GM19463 (cell line): Measurements from ENCODE around the gene ANKRD6.

Experiments used
- ATAC-seq: cut with Tn5 transposase; IDR thresholded peaks from one replicate; pipeline ENCODE4 v1.9.1; 2021; ENCODE audit warnings: mild to moderate bottlenecking, moderate library complexity; ENCODE audit not compliant: unreplicated experiment

ANKRD6 gene

DNA sequence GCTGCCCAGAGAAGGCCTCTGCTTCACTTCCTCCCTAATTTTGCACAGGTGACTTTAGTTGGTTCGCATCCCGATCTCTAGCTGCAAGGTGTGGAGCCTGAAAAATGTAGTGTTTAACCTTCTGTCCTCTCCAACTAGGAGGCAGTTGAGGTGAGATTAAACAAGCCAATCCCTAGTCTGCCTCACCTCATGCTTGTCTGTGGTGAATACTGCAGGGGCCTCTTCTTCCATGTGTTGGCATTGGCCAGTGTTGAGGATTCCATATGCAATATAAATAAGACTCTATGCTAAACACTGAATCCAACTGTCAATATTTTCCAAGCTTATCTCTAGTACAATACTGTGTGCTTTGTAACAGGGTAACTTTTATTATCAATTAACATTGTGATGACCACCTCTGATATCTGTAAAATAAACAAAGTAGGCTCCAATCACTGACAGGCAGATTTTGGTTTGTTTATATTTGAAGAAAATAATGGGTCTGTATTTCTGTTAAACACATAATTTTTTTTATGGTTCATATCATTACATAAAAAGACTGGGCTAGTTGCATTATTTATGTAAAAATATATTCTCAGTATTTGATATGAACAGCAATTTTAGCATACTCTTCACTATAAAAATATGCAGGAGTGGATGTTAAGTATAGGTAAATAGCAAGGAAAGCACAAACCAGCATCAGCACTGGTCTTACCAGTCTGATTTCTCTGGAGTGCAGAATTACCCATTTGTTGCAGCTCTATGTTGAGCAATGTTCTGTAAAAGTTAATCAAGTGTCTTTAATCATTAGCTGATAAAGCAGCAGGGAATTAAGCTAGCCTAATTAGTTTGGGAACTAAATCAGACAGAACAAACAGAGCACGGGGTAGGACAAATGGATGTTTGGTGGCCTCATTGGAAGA is 74.0 kb downstream of the ANKRD6 start:
- ATAC-seq, result no peak

DNA sequence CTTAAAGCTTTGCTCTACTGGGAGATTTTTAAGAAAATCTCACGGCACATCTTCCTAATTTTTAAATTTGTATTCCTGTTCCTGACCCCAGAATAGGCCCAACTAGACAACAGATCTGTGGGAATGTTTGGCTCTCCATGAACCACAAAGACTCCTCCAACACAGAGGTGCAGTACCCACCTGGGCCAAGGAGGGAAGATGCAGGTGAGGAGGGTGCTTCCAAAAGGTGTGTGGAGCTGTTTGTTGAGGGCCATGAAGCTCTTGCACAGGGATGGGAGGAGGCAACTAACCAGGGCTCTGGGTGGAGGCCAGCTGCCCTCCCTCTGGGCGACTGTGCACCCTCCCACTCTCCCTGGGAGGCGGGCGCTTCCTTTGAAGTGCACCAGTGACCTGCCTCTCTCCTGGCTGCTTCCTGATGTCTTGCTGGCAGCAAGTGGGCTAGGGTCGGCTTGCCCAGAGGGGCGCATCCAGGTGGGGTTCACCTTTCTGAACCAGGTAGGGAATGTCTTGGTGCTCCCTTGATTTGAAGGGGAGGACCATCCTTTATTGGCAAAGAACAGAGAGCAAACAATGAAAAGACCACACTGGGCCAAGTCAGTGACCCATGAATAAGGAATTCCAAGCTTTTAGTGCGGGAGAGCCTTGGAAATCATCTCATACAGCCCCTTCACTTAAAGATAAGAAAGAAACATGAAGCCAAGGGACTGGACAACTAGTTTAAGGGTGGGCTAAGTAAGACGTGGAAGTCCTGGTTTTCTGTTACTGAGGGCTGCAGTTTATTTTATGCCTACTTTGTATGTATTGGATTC is 76.0 kb downstream of the ANKRD6 start:
- no peak for ATAC-seq

- ATAC-seq, result no peak
Measured at GRCh38 chr6:89509777-89510281, 76.9 kb downstream of the ANKRD6 start.

GRCh38 chr6:89510393-89510792 is 77.4 kb downstream of the ANKRD6 start:
- no peak for ATAC-seq

DNA sequence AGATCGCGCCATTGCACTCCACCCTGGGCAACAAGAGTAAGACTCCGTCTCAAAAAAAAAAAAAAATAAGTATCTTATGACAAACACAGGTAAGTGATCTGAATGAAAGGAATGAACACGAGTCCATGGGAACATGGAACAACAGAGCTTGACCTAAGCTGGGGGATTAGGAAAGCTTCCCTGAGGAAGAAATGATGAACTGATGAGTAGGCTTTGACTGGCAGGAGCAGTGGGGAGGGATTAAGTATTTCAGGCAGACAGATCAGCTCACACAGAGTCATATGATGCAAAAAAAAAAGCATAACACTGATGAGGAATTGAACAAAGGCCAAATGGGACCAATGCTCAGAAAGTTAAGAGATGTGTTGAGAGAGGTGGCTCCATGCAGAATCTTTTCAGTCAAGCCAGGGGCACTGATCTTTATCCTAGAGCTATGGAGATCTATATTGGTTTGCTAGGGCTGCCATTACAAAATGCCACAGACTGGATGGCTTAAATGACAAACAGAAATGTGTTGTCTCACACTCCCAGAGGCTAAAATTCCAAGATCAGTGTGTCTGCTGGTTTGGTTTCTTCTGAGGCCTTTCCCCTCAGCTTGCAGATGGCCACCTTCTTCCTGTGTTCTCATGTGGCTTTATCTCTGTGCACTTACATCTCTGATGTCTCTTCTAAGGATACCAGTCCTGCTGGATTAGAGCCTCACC is 85.6 kb downstream of the ANKRD6 start:
- no peak for ATAC-seq

DNA sequence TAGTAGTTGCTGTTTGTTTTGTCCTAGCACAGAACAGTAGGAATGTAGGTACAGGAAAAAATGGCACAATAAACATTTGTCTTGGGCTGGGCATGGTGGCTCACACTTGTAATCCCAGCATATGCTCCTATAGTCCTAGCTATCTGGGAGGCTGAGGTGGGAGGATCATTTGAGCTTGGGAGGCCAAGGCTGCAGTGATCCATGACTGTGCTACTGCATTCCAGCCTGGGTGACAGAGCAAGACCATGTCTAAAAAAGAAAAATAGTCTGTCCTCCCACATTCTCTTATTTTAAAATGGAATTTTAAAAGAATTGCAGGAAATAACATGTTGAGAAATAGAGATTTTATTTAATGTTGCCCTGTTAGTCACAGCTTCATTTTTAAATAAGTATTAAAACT is 87.8 kb downstream of the ANKRD6 start:
- no peak for ATAC-seq

DNA sequence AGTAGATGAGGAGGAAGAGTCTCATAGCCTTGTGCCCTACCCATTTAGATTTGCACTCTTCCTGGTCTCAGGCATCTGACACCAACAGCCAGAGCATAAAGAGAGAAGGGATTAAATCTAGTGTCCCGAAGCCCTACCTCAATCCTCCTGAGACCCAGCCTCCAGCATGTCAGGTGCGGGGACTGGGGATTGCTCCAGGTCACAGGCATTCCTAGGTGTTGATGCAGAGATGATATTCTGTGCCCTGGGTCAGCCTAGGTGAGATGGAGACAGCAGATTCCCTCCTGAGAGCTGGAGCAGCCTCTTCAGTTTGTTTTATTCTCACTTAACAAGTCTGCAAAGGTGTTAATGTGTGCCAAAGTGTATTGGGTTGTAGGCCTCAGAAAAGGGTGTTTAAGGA is 89.8 kb downstream of the ANKRD6 start:
- ATAC-seq, result no peak

DNA sequence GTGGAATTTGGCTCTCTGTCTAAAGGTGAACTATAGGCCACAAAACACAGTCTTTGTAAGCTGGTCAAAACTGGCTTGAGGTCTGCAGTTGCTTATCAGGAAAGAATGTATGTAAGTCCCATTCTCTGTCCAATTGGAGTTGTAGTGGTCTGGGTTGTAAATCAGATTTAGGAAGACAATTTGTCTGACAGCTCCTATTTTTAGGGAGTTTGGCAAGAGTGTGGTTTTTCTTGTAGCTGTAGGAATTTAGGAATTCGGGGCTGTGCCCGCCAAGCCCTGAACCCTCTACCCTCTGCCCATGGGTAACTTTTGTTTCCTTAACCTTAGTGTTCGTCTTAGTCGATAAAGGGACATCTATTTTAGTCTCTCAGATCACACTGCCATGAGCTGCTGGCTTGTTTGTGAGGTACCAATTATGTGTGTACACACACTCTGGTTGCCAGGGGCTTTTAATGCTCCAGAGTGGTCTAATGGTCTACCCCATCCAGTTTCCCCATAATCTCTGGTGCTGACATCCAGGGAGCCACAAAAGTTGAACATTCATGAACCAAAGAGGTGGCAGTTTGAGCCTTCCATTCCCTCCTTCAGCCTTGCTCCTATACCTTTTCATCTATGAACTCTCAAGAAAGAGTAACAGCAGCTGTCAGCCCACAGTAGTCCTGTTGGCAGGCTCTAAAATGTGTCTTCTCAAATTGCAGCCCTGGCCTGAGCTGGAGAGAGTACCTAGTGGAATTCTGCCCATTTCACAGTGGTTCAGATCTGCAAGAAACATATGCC is 93.0 kb downstream of the ANKRD6 start:
- ATAC-seq, result no peak

GRCh38 chr6:89526563-89526869 is 93.6 kb downstream of the ANKRD6 start:
- no peak for ATAC-seq

GRCh38 chr6:89527634-89528033 is 94.7 kb downstream of the ANKRD6 start:
- ATAC-seq, result no peak

DNA sequence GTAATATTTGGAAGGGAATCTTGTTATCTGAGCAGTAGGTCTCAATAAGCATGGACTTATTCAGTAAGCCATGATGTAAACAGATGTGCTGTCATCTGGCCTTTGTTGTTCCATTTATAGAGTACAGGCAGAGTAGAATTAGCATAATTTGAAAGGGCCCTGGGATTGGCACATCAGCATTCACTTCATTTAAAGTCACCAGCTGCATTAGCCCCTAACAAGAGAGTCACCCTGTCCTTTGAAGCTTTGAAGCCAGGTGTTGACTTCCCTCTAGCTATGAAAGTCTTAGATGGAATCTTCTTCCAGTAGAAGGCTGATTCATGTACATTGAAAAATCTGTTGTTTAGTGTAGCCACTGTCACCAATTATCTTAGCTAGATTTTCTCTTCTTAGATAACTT is 95.9 kb downstream of the ANKRD6 start:
- ATAC-seq, result no peak

DNA sequence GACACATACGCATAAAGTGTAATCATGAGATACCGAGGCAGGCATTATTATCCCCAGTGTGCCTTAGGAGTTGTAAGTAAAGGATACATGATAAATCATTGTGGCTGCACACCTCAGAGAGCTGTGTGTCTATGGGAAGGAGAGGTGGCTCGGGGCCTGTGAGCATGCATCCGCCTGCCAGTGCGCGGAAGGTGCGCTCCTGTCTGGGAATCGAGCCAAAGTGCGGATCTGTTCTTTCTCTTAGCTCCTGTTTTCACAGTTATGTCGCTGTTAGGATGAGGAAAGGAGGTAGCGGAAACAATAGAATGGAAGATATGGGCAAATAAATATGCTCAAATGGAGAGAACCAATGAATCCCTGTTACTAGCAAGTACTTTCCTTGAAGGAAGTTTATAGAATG is 98.0 kb downstream of the ANKRD6 start:
- no peak for ATAC-seq

GRCh38 chr6:89536231-89536630 is 103.3 kb downstream of the ANKRD6 start:
- ATAC-seq, result no peak

GRCh38 chr6:89539779-89540178 is 106.8 kb downstream of the ANKRD6 start:
- ATAC-seq, result no peak

GRCh38 chr6:89542081-89542857 is 109.3 kb downstream of the ANKRD6 start:
- ATAC-seq, result peak; percentile 69

DNA sequence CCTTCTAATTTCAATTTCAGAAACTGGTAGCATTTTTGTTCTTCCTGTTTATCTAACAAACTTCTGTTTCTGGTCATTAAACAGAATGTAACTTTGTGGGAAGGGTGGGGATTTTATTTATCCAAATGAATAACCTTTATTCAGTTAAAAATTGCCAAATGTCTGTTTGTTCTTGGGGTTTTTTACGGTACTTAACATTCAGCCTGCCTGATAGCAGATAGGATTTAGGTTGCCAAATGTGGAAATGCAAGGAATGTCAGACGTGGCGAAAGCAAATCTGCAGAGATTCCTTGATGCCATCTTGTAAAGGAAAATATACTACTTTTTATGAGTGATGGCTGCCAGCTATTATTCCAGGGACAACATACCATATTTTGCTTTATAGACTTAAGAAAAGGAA is 109.9 kb downstream of the ANKRD6 start:
- no peak for ATAC-seq

GRCh38 chr6:89547281-89547680 is 114.3 kb downstream of the ANKRD6 start:
- no peak for ATAC-seq

DNA sequence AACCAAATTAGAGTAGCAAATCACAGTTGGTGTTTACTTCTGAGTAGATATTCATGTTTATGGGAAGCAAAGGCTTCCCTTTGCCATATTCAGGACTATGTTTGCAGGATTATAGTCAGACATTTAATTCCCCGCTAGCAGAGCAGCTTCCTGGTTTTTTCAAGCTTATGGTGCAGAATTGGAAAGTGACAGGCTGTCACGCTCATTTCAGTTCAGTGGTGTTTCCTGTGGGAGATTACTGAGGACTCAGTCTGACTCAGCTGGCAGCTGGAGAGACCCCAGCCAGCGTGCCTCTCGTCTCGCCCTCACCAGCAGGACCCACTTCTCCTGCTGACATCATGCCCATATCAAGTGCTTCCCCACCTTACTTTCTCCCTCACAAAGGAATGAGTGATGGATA is 120.5 kb downstream of the ANKRD6 start:
- ATAC-seq, result no peak

DNA sequence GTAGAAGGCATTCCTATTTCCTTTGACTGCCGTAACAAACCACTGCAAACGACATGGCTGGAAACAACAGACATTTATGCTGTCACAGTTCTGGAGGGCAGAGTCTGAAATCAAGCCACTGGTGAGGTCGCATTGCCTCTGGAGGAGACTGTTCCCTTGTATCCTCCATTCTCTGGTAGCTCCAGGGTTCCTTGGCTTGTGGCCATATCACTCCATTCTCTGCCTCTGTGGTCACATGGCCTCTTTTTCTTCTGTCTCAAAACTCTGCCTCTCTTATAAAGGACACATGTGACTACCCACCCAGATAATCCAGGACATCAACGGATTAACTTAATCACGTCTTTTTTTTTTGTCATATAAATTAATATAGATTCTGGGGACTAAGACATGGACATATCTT is 121.2 kb downstream of the ANKRD6 start:
- ATAC-seq, result no peak

- no peak for ATAC-seq
Measured at GRCh38 chr6:89555031-89555430, 122.1 kb downstream of the ANKRD6 start.
